GM23338 (cell line): ENCODE results near the gene STRN4. TPM values are rescaled to one million over a fixed set of nuclear protein-coding genes. Genes with fewer than 3 reads are reported as not detected.

ENCODE experiments used
- ATAC-seq: fragments of 200-7000 bp; cut with Tn5 transposase; 3 replicates; pipeline ENCODE4 v1.9.1; 2020
- DNase-seq: peaks from one replicate; pipeline ENCODE4 v3.0.0-alpha.2; 2015; ENCODE audit warnings: low spot score
- H2AFZ ChIP-seq: fragments of 200-600 bp; sonication (generic); 2 replicates; pipeline ENCODE4 v1.8.0; 2016; ENCODE audit warnings: antibody characterized with exemption, mild to moderate bottlenecking, moderate library complexity
- H3F3A ChIP-seq: fragments of 200-600 bp; sonication (generic); replicated peaks from 2 replicates; pipeline ENCODE4 v1.8.0; 2017; ENCODE audit warnings: antibody characterized with exemption, mixed run types, low read depth
- H3K27ac ChIP-seq: fragments of 200-600 bp; sonication (generic); 2 replicates; pipeline ENCODE4 v1.6.1; 2016; ENCODE audit warnings: low read depth
- H3K27me3 ChIP-seq: fragments of 200-600 bp; sonication (generic); 2 replicates; pipeline ENCODE4 v1.8.0; 2016; ENCODE audit warnings: mild to moderate bottlenecking, mixed run types, moderate library complexity; ENCODE audit not compliant: insufficient read depth
- H3K36me3 ChIP-seq: fragments of 200-600 bp; sonication (generic); 2 replicates; pipeline ENCODE4 v1.8.0; 2016; ENCODE audit warnings: mild to moderate bottlenecking; ENCODE audit not compliant: insufficient read depth
- H3K4me1 ChIP-seq: fragments of 200-600 bp; sonication (generic); 2 replicates; pipeline ENCODE4 v1.8.0; 2016; ENCODE audit warnings: mild to moderate bottlenecking, moderate library complexity; ENCODE audit not compliant: insufficient read depth
- H3K4me2 ChIP-seq: fragments of 200-600 bp; sonication (generic); 2 replicates; pipeline ENCODE4 v1.7.1; 2017; ENCODE audit warnings: mixed run types
- H3K4me3 ChIP-seq: fragments of 200-600 bp; sonication (generic); 2 replicates; pipeline ENCODE4 v1.6.1; 2016; ENCODE audit warnings: mixed run types
- H3K79me2 ChIP-seq: fragments of 200-600 bp; sonication (generic); replicated peaks from 2 replicates; pipeline ENCODE4 v1.8.0; 2017; ENCODE audit warnings: mild to moderate bottlenecking; ENCODE audit not compliant: insufficient read depth
- H3K9me2 ChIP-seq: fragments of 200-600 bp; sonication (generic); 2 replicates; pipeline ENCODE4 v1.8.0; 2017; ENCODE audit not compliant: insufficient read depth
- H4K20me1 ChIP-seq: fragments of 200-600 bp; sonication (generic); replicated peaks from 2 replicates; pipeline ENCODE4 v1.8.0; 2017; ENCODE audit warnings: mild to moderate bottlenecking; ENCODE audit not compliant: insufficient read depth
- H3K27ac Mint-ChIP-seq: 2 replicates; pipeline ENCODE4 v1.8.0; 2020; ENCODE audit warnings: inconsistent platforms, mild to moderate bottlenecking, moderate library complexity, mixed read lengths
- H3K27me3 Mint-ChIP-seq: 3 replicates; pipeline ENCODE4 v1.8.0; 2022; ENCODE audit warnings: low read depth, mild to moderate bottlenecking, moderate library complexity, mixed read lengths, inconsistent platforms; ENCODE audit not compliant: insufficient read depth, poor library complexity
- H3K36me3 Mint-ChIP-seq: 3 replicates; pipeline ENCODE4 v1.8.0; 2021; ENCODE audit warnings: low read depth, mild to moderate bottlenecking, inconsistent platforms, moderate library complexity, mixed read lengths
- H3K4me1 Mint-ChIP-seq: 3 replicates; pipeline ENCODE4 v1.8.0; 2020; ENCODE audit warnings: mild to moderate bottlenecking, inconsistent platforms, mixed read lengths
- H3K4me3 Mint-ChIP-seq: 3 replicates; pipeline ENCODE4 v1.8.0; 2021; ENCODE audit warnings: moderate library complexity, mild to moderate bottlenecking, inconsistent platforms, mixed read lengths
- H3K9me3 Mint-ChIP-seq: 3 replicates; pipeline ENCODE4 v1.8.0; 2020; ENCODE audit warnings: moderate library complexity, mild to moderate bottlenecking, inconsistent platforms, mixed read lengths
- CREB1 ChIP-seq: fragments of 250-450 bp; sonication (Bioruptor Pico); IDR thresholded peaks from 2 replicates; pipeline ENCODE4 v1.5.0; 2020; ENCODE audit warnings: low read depth, mild to moderate bottlenecking, moderate library complexity
- EZH2 ChIP-seq: fragments of 200-600 bp; sonication (generic); IDR thresholded peaks from one replicate; pipeline ENCODE4 v1.8.0; 2017; ENCODE audit warnings: antibody characterized with exemption, mild to moderate bottlenecking, low read depth; ENCODE audit not compliant: unreplicated experiment
- EZH2phosphoT487 ChIP-seq: fragments of 200-600 bp; sonication (generic); IDR thresholded peaks from one replicate; pipeline ENCODE4 v1.8.1; 2018; ENCODE audit warnings: antibody characterized with exemption; ENCODE audit not compliant: unreplicated experiment
- JUNB ChIP-seq: IDR thresholded peaks from one replicate; pipeline ENCODE4 v1.6.1; 2016; ENCODE audit warnings: antibody characterized with exemption; ENCODE audit not compliant: unreplicated experiment
- NANOG ChIP-seq: IDR thresholded peaks from 2 replicates; pipeline ENCODE4 v1.6.1; 2016; ENCODE audit warnings: antibody characterized with exemption, borderline replicate concordance
- POLR2AphosphoS5 ChIP-seq: IDR thresholded peaks from 2 replicates; pipeline ENCODE4 v1.6.1; 2016; ENCODE audit warnings: antibody characterized with exemption, low read depth
- STAT1 ChIP-seq: IDR thresholded peaks from one replicate; pipeline ENCODE4 v1.6.1; 2016; ENCODE audit warnings: antibody characterized with exemption; ENCODE audit not compliant: unreplicated experiment
- ZNF114 ChIP-seq: fragments of 250-450 bp; sonication (Bioruptor Pico); IDR thresholded peaks from 2 replicates; pipeline ENCODE4 v1.5.0; 2020; ENCODE audit warnings: mild to moderate bottlenecking, moderate library complexity
- polyA plus RNA-seq: library from polyadenylated mRNA; unstranded; fragments of >200 nt; fragmentation: Nextera tagmentation; extraction: Ambion mirVana; gene quantifications from 2 replicates; pipeline ENCODE4 v1.2.1, GENCODE V29; 2016
- total RNA-seq: library from RNA; depleted of rRNA; stranded (reverse); fragments of >200 nt; shearing (Covaris generic); gene quantifications from 2 replicates; pipeline ENCODE4 v1.2.3, GENCODE V29; 2014
- TF ChIP-seq, protein P1 (sequence below), 2 experiments: fragments of 200-600 bp in 1 of 2; sonication (generic) in 1 of 2; conservative IDR thresholded peaks; 2 replicates each; pipeline versions ENCODE4 v1.5.1 to v1.6.1; 2016 to 2017; ENCODE audit warnings: antibody characterized with exemption in 2 of 2, low read depth in 2 of 2, mild to moderate bottlenecking in 2 of 2, moderate library complexity in 1 of 2
- TF ChIP-seq, protein P2 (sequence below): IDR thresholded peaks from one replicate; pipeline ENCODE4 v1.6.1; 2018; ENCODE audit warnings: antibody characterized with exemption; ENCODE audit not compliant: unreplicated experiment
- TF ChIP-seq, protein P3 (sequence below): fragments of 250-450 bp; sonication (Bioruptor Pico); IDR thresholded peaks from 2 replicates; pipeline ENCODE4 v1.5.0; 2020; ENCODE audit warnings: mild to moderate bottlenecking, moderate library complexity
- TF ChIP-seq, protein P4 (sequence below): IDR thresholded peaks from 2 replicates; pipeline ENCODE4 v1.6.1; 2016; ENCODE audit warnings: antibody characterized with exemption

Gene STRN4
- total and polyA plus RNA-seq, 2 experiments from 2014 or later = 62.1 to 140 TPM

DNA sequence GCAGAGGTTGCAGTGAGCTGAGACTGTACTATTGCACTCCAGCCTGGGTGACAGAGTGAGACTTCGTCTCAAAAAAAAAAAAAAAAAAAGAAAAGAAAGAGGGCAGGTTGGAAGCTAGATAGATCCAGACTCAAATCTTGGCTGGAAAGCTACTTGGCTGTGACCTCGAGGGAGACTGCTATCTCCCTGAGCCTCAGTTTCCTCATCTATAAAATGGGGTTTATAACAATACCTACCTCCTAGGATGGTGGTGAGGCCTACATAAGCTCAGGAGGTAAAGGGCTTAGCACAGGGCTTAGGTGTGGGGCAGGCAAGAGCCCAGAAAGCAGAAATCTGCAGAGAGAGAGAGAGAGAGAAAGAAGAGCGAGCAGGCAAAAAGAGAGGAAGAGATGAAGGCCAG lies 61.1 kb downstream of the STRN4 start:
- H3K27me3 Mint-ChIP-seq = no peaks in the 10 kb centered on the region
- DNase-seq = no peak
- peaks cover 81% of the 10 kb centered on the region for H3K36me3 Mint-ChIP-seq
- no peaks in the 10 kb centered on the region for H3K9me2 ChIP-seq
- no peak for ATAC-seq
- no peak overlapping the region for H3K4me2 ChIP-seq
- H3K36me3 ChIP-seq = peaks cover 30% of the 10 kb centered on the region
- H3K4me1 ChIP-seq = no peaks in the 10 kb centered on the region
- no peak overlapping the region for H2AFZ ChIP-seq
- H3K4me1 Mint-ChIP-seq = no peaks in the 10 kb centered on the region
- H3K4me3 ChIP-seq = no peak overlapping the region
- H3F3A ChIP-seq = 0 out of 2 replicates have a peak, but pooled peaks cover 2% of the 10 kb centered on the region
- no peaks in the 10 kb centered on the region for H3K9me3 Mint-ChIP-seq
- H3K4me3 Mint-ChIP-seq = no peak overlapping the region
- H3K79me2 ChIP-seq = no peaks in the 10 kb centered on the region; the same call in 1 of the 2 replicates
- TF ChIP-seq POLR2AphosphoS5 (no peak), EZH2 (no peak), CREB1 (CRISPR knock-in tag) (no peak), EZH2phosphoT487 (no peak), NANOG (no peak), JUNB (no peak), STAT1 (no peak), ZNF114 (CRISPR knock-in tag) (no peak)
- TF ChIP-seq, protein P1, sequence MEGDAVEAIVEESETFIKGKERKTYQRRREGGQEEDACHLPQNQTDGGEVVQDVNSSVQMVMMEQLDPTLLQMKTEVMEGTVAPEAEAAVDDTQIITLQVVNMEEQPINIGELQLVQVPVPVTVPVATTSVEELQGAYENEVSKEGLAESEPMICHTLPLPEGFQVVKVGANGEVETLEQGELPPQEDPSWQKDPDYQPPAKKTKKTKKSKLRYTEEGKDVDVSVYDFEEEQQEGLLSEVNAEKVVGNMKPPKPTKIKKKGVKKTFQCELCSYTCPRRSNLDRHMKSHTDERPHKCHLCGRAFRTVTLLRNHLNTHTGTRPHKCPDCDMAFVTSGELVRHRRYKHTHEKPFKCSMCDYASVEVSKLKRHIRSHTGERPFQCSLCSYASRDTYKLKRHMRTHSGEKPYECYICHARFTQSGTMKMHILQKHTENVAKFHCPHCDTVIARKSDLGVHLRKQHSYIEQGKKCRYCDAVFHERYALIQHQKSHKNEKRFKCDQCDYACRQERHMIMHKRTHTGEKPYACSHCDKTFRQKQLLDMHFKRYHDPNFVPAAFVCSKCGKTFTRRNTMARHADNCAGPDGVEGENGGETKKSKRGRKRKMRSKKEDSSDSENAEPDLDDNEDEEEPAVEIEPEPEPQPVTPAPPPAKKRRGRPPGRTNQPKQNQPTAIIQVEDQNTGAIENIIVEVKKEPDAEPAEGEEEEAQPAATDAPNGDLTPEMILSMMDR (conservative IDR thresholded peaks at IDR 0.05; ENCODE audit: low read depth in 2 of 2) = no peak
- TF ChIP-seq, protein P2, sequence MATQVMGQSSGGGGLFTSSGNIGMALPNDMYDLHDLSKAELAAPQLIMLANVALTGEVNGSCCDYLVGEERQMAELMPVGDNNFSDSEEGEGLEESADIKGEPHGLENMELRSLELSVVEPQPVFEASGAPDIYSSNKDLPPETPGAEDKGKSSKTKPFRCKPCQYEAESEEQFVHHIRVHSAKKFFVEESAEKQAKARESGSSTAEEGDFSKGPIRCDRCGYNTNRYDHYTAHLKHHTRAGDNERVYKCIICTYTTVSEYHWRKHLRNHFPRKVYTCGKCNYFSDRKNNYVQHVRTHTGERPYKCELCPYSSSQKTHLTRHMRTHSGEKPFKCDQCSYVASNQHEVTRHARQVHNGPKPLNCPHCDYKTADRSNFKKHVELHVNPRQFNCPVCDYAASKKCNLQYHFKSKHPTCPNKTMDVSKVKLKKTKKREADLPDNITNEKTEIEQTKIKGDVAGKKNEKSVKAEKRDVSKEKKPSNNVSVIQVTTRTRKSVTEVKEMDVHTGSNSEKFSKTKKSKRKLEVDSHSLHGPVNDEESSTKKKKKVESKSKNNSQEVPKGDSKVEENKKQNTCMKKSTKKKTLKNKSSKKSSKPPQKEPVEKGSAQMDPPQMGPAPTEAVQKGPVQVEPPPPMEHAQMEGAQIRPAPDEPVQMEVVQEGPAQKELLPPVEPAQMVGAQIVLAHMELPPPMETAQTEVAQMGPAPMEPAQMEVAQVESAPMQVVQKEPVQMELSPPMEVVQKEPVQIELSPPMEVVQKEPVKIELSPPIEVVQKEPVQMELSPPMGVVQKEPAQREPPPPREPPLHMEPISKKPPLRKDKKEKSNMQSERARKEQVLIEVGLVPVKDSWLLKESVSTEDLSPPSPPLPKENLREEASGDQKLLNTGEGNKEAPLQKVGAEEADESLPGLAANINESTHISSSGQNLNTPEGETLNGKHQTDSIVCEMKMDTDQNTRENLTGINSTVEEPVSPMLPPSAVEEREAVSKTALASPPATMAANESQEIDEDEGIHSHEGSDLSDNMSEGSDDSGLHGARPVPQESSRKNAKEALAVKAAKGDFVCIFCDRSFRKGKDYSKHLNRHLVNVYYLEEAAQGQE = no peak
- TF ChIP-seq, protein P3, sequence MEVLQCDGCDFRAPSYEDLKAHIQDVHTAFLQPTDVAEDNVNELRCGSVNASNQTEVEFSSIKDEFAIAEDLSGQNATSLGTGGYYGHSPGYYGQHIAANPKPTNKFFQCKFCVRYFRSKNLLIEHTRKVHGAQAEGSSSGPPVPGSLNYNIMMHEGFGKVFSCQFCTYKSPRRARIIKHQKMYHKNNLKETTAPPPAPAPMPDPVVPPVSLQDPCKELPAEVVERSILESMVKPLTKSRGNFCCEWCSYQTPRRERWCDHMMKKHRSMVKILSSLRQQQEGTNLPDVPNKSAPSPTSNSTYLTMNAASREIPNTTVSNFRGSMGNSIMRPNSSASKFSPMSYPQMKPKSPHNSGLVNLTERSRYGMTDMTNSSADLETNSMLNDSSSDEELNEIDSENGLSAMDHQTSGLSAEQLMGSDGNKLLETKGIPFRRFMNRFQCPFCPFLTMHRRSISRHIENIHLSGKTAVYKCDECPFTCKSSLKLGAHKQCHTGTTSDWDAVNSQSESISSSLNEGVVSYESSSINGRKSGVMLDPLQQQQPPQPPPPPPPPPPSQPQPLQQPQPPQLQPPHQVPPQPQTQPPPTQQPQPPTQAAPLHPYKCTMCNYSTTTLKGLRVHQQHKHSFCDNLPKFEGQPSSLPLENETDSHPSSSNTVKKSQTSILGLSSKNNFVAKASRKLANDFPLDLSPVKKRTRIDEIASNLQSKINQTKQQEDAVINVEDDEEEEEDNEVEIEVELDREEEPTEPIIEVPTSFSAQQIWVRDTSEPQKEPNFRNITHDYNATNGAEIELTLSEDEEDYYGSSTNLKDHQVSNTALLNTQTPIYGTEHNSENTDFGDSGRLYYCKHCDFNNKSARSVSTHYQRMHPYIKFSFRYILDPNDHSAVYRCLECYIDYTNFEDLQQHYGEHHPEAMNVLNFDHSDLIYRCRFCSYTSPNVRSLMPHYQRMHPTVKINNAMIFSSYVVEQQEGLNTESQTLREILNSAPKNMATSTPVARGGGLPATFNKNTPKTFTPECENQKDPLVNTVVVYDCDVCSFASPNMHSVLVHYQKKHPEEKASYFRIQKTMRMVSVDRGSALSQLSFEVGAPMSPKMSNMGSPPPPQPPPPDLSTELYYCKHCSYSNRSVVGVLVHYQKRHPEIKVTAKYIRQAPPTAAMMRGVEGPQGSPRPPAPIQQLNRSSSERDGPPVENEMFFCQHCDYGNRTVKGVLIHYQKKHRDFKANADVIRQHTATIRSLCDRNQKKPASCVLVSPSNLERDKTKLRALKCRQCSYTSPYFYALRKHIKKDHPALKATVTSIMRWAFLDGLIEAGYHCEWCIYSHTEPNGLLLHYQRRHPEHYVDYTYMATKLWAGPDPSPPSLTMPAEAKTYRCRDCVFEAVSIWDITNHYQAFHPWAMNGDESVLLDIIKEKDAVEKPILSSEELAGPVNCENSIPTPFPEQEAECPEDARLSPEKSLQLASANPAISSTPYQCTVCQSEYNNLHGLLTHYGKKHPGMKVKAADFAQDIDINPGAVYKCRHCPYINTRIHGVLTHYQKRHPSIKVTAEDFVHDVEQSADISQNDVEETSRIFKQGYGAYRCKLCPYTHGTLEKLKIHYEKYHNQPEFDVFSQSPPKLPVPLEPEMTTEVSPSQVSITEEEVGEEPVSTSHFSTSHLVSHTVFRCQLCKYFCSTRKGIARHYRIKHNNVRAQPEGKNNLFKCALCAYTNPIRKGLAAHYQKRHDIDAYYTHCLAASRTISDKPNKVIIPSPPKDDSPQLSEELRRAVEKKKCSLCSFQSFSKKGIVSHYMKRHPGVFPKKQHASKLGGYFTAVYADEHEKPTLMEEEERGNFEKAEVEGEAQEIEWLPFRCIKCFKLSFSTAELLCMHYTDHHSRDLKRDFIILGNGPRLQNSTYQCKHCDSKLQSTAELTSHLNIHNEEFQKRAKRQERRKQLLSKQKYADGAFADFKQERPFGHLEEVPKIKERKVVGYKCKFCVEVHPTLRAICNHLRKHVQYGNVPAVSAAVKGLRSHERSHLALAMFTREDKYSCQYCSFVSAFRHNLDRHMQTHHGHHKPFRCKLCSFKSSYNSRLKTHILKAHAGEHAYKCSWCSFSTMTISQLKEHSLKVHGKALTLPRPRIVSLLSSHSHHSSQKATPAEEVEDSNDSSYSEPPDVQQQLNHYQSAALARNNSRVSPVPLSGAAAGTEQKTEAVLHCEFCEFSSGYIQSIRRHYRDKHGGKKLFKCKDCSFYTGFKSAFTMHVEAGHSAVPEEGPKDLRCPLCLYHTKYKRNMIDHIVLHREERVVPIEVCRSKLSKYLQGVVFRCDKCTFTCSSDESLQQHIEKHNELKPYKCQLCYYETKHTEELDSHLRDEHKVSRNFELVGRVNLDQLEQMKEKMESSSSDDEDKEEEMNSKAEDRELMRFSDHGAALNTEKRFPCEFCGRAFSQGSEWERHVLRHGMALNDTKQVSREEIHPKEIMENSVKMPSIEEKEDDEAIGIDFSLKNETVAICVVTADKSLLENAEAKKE = no peak
- TF ChIP-seq, protein P4, sequence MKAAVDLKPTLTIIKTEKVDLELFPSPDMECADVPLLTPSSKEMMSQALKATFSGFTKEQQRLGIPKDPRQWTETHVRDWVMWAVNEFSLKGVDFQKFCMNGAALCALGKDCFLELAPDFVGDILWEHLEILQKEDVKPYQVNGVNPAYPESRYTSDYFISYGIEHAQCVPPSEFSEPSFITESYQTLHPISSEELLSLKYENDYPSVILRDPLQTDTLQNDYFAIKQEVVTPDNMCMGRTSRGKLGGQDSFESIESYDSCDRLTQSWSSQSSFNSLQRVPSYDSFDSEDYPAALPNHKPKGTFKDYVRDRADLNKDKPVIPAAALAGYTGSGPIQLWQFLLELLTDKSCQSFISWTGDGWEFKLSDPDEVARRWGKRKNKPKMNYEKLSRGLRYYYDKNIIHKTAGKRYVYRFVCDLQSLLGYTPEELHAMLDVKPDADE = no peak
- H3K27ac ChIP-seq = no peak overlapping the region
- H3K27me3 ChIP-seq = no peaks in the 10 kb centered on the region
- no peak overlapping the region for H3K27ac Mint-ChIP-seq
- no peaks in the 10 kb centered on the region; the same call in 1 of the 2 replicates for H4K20me1 ChIP-seq
